GM12801 (cell line): Measurements from ENCODE around the gene MCCC2.

ENCODE experiments used
- CTCF ChIP-seq: IDR thresholded peaks from one replicate; pipeline ENCODE4 v1.5.1; 2011; ENCODE audit warnings: control low read depth; ENCODE audit not compliant: insufficient read length; ENCODE audit errors: extremely low read depth

Gene MCCC2

GRCh38 chr5:71597001-71597400 is 9.9 kb downstream of the MCCC2 start:
- no peak for TF ChIP-seq CTCF

GRCh38 chr5:71600783-71601182 is 13.6 kb downstream of the MCCC2 start:
- no peak for TF ChIP-seq CTCF

- no peak for TF ChIP-seq CTCF
These were observed 14.3 kb downstream of the MCCC2 start for GRCh38 chr5:71601222-71602026.

- no peak for TF ChIP-seq CTCF
These were observed 28.7 kb downstream of the MCCC2 start for GRCh38 chr5:71615809-71616208.

- no peak for TF ChIP-seq CTCF
These were observed 33.5 kb downstream of the MCCC2 start for GRCh38 chr5:71620630-71621029.

- TF ChIP-seq CTCF, result no peak
These were observed 34.1 kb downstream of the MCCC2 start for GRCh38 chr5:71621268-71621667.

GRCh38 chr5:71621741-71622140 is 34.6 kb downstream of the MCCC2 start:
- no peak for TF ChIP-seq CTCF
